8988T (cell line): ENCODE data around the gene SLC6A6.

ENCODE experiments used
- DNase-seq: peaks from one replicate; pipeline ENCODE4 v3.0.0; 2011

Gene SLC6A6

DNA sequence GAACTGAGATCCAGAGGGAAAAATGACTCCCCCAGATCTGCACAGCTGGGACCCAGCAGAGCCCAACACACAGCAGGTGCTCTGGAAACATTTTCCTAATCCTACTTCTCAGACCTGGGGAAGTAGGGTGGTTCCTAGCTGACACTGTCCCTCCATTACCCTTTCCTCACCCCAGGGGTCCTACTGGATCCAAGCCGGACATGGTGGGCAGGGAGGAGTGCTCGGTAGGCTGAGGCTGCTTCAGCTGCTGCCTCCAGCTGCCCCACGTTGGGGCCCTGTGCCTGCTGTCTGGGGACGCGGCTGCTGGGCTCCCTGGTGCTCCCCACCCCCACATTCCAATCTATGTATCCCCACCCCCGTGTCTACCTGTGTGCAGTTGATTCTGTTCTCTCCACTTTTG, 29.8 kb upstream of the SLC6A6 start:
- no peak for DNase-seq

DNA sequence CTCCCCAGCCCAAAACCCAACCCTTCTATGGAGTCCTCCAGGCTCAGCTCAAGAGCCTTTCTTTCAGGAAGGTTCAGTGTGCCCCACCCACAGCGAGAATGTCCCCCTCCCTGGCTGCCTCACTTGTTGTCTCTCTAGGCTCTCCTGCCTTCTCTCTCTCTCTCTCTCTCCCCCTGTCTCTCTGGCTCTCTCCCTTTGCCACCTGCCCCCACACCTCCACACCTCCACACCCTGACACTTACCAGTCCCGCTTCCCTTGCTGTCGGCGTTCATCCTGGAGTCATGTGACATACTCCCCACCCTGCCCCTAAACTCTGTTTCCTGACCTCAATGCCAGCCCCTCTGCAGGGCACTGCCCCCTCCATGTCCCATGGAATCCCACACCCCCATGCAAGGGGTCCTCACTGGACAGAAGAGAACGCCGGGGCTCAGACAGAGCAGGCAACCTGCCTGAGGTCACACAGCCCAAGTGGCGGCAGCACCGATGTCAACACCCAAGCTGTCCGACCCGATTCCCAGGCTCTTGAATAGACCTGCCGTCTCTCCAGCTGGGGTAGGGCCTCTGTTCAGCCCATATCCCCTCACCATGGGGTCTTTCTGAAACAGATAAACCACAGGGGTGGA, 28.5 kb upstream of the SLC6A6 start:
- DNase-seq: no peak

DNA sequence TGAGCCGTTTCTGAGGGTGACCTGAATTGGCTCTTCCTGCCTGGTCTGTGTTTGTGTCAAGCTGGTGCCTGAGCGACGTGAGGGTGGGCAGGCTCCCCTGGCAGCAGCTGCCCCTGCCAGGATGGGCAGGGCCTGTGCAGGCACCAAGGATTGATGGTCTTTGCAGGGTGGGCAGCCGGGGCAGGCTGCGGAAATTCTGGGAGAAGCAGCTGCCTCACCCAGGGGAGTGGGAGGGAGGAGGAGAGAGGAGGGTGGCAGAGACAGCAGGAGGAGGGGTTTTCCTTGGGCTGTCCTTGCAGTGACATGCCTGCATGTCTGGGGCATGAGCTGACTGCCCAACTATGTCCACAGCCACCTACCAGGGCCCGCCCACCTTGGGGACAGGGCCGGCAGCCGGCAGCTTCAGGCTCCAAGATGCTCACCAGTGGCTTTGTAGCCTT, 27.9 kb upstream of the SLC6A6 start:
- no peak for DNase-seq

DNA sequence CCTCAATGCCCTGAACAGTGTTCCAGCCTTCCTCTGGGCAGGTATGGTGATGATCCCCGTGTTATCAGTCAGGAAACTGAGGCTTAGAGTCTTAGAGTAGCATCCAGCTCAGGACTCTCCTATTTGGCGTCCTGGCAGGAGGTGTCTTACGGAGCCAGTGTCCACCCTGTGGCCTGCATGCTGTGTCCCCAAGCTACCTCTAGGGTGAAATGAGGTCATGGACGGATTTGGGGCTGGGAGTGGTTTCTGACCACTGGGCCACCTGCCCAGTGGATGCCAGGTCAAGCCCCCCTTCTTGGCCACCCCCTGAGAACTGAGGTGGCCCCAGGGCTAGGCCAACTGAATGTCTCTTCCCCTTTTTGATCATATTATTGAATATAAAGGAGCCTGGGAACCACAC, 27.2 kb upstream of the SLC6A6 start:
- no peak for DNase-seq

DNA sequence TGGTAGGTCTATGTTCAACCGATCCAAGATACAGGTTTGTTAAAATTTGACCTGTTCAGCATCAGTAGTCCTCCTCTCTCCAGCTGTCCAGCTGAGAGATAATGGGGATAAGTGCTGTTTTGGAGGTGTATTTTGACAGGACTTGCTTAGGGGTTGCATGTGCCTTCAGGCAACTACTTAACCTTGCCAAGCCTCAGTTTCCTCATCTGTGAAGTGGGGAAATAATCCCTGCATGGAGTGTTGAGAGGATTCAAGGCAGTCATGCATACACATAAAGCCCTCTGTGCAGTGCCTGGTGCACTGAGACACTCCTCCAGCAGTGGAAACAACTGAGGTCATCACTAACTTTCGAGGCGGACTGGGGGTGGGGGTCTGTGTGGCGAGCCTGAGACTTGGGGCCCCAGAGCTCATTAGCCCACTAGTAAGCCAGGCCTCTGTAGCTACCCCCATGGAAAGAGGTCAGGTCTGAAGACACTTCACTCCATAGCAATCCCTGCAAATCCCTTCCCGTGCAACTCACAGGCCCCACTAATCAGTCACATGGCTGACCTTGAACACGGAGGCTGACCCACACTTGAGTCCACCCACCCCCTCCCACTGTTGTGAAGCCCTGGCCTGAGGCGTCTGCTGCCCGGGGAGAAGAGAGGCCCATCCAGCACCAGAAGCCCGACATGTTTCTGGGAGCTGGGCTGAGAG, 25.9 kb upstream of the SLC6A6 start:
- DNase-seq: no peak

DNA sequence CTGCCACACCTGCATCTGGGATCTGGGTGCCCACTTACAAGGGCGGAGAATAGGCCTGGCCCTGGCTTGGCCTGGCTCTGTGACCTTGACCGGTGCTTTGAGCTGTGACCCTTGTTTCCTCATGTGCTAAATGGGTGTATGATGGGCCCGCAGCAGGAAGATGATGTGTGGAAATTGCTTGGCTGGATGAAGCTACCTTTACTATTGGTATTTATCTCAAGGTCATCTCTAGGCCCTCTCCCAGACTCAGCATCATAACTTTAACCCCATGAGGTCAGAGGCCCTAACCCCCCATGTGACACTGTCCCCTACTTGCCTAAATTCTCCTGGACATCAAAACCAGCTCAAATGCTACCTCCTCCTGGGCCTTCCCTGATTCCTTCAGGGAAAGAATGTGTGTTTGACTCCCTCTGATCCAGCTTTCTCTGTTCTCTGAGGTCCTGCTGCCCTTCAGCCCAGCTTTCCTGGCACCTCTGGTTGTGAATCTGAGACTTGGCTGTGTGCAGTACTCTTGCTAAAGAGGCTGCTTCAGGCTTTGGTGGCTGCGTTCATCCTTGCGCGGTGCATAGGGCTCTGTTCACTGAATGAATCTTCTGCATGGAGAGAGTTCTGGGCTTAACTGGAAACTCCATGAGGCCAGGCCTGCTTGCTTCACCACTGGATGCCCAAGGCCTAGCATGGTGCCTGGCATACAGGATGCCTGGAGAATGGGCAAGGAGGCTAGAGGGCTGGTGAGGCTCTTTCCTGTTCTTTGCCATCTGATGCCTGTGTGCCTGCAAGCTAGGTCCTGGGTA, 25.2 kb upstream of the SLC6A6 start:
- no peak for DNase-seq

DNA sequence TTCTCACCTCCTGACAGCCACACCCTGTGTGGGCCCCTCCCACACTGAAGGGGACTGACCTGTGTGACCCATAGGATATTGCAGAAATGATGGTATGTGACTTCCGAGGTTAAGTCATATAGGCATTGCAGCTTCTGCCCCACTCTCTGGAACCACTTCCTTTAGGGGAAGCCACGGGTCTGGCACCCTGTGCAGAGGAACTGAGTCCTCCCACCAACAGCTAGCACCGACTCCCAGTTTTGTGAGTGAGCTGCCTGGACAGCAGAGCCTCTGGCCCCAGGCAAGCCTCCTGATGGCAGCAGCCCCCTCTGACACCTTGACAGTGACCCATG, 24.6 kb upstream of the SLC6A6 start:
- no peak for DNase-seq

DNA sequence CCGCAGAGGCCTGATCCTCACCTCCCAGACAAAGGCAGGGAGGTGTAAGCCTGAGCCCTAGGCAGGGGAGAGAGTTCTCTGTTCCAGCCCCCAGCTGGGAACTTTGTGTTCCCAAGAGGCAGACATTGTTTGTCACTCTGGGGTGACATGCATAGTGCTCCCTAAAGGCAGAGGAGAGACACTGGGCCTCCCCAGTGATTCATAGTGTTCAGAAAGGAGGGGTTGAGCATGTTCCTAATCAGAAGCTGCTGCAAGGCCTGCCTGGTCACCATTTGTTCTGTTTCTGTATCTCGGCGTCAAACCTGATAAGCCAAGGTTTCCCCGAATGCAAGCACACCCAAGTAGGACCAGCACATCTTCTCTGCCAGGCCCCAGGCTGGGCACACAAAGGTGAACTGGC, 24.0 kb upstream of the SLC6A6 start:
- no peak for DNase-seq

DNA sequence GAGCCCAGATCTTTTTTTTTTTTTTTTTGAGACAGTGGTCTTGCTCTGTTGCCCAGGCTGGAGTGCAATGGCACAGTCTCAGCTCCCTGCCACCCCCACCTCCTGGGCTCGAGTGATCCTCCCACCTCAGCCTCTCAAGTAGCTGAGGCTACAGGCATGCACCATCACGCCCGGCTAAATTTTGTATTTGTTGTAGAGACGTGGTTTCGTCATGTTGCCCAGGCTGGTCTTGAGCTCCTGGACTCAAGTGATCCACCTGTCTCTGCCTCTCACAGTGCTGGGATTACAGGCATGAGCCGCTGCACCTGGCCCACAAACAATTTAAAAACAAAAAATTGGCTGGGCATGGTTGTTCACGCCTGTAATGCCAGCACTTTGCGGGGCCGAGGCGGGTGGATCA, 22.6 kb upstream of the SLC6A6 start:
- no peak for DNase-seq

DNA sequence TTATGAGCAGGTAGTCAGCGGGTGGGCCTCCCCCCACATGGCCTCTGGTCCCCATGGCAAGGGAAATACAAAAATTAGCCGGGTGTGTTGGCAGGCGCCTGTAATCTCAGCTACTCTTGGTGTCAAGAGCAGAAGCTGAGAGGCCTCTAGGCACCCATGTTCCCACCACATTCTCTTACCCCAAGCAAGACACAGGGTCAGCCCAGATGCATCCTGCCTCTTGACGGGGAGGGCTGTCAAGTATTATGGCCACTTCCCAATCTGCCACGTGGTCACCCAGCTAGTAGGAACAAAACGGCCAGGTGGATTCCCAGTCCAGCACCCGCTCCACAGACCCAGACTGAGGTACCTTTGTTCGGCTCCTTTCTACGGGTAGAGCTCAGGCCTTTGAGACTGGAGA, 16.2 kb upstream of the SLC6A6 start:
- DNase-seq: no peak

DNA sequence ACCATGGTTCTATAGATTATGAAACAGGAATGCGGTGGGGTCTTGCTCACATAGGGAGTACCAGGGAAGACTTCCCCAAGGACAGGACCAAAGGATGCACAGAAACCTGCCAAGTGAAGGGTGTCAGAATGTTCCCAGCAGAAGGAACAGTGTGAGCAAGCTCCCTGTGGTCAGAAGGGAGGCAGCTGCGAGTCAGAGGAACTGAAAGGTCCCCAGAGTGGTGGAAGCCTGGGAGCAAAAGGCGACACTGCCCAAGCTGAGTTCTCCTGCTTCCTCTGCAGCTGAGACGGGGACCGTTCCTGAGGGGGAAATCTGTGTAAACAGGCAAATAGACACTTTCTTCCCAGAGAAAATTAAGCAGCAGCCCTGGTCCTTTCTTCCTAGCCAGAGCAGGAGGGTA, 14.2 kb upstream of the SLC6A6 start:
- no peak for DNase-seq

DNA sequence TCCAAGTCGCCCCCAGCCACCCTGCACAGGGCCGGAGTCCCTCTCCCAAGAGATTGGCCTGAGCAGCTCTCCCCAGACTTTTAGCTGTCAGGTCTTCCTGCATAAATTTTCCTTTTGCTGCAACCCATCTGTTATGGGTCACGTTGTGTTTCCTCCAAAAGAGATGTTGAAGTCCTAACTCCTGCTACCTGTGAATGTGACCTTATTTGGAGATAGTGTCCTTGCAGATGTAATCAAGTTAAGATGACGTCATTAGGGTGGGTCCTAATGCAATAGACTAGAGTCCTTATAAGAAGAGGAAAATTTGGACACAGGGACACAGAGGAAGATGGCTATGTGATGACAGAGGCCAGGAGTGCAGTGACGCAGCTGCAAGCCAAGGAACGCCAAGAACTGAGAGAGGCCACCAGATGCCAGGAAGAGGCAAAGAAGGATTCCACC, 13.2 kb upstream of the SLC6A6 start:
- no peak for DNase-seq

DNA sequence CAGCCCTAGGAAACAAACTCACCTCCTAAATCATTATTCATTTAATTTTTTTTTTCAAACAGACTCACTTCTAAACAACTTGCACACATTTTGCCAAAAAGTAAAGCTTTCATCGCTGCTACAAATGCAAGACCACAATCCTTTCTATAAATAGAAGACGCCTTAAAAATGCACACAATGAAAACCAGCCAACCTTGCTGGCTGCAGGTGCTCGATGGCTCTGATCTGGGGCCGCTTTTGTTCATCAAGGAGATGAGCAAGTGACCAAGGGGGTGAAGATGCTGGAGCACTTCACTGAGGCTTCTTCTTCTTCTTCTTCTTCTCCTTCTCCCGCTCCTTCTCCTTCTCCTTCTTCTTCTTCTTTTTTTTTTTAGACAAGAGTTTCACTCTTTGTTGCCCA, 12.7 kb upstream of the SLC6A6 start:
- DNase-seq: no peak

DNA sequence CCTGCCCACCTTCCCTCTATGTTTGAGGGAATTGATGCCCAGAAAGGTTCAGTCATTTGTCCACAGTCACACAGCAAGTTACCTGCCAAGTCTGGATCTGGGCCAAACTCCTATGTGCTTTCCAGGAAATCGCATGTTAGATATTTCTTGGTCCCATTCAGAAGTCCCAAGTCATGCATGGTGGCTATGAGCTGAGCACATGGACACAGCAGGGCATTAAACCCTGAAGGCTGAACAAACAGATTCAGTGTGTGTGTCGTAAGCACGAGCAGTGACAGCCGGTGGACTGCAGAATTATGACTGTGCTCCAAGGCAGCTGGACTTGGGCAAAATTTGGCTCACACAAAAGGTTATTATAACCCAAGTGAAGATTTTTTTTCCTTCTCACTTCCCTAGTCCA, 11.4 kb upstream of the SLC6A6 start:
- DNase-seq: no peak

DNA sequence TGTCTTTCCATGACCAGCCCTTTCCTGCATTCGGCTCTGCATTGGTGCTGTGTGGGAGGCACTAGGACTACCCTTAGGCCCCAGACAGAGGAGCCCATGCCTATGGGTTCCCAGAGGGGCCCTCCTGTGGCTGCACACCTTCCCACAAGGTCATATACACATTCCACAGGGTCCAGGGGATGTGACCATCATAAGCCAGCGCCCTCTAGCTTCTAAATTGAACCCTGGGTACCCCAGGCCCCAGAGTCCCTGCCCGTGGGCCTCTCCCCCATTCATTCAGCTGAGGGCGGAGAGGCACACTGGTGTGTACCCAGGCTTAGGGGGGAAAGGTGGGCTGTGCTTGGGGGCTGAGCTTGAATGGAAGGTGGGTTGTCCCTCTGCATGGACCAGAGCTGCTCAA, 10.2 kb upstream of the SLC6A6 start:
- no peak for DNase-seq

DNA sequence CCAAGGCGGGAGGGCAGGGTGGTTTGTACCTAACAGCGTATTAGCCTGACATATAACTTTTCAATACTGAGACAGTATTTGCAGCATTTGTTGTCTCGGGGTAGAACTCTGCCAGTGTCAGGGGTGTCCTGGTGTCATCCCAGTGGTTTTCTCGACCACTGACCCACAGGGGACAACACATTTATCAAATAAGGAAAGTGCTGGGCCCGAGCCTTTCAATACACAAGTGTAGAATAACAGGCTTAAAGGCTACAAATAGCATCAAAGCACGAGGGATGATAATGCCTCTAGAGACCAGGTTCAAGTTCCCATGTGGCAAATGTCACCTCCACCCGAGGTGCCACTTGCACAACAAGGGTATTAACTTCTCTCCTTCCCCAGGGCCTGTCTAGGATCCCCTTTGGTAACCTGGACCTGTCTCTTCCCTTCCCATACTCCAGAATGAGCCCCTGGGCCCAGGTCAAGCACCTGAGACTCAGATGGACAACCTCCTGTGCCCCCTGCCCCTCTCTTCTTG, 9.5 kb upstream of the SLC6A6 start:
- no peak for DNase-seq

DNA sequence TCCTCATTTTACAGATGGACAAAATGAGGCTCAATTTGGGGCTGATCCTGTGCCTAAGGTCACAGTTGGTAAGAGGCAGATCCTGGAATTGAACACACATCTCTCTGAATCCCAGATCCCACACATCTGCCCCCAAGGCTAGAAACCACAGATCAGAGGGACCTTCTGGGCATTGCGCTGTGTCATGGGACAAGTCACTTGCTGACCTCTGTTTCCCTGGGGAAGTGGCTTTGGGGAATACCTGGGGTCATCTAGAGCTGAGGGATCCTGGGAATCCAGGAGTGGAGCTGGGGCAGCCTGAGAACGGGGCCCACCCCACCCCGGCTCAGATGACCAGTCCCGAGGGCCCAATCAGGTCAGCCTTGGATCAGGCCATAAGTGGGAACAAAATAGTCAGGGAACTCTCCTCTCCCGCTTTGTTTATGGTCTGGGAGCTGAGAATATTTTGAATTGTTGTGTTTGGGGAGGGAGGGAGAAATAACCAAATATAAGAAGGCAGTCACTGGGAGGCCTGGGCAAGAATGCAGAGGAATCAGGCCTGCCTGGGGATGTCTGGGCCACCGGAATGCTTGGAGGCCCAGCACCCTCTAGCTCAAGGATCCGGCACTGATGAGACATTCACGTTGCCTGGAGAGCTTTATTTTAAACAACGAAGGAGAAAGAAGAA, 8.8 kb upstream of the SLC6A6 start:
- DNase-seq: no peak

DNA sequence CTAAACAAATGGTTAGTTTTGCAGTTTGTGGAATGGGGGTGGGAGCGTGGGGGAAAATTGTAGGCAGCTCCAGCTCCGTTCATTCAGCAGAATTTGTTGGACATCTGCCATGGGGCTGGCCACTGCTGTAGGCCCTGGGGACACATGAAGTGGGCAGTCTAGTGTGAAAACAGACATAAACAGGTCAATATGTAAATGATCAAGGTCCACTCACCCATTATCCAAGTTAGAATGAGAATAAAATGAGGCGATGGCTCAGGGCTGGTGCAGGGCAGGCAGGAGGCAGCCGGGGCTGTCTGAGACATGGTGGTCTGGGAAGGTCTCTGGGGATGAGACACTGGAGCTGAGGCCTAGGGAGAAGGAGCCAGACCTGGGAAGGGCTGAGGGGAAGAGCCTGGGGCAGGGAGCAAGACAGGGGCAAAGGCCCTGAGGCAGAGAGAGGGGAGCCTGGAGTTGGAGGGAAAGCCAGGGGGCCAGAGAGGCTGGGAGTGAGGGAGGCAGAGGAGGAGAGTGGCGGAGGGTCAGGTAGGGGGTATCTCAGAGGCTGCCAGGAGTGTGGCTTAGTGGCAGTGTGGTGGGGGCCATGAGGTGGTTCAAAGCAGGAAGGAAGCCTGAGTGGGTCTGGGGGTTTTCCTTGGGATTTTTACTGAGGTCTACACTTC, 6.2 kb upstream of the SLC6A6 start:
- DNase-seq: no peak

DNA sequence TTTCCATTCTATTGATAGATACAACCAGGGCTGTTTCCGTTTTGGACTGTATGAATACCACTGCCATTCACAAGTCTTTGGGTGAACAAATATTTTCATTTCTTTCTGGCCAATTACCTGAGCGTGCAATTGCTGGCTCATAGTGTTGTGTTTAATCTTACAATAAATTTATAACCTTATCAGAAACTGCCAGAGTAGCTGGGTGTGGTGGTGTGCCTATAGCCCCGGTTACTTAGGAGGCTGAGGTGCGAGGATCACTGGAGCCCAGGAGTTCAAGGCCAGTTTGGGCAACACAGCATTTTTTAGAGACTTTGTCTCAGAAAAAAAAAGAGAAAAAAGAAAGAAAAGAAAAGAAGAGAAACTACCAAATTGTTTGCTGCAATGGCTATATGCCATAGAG, 5.4 kb upstream of the SLC6A6 start:
- no peak for DNase-seq

DNA sequence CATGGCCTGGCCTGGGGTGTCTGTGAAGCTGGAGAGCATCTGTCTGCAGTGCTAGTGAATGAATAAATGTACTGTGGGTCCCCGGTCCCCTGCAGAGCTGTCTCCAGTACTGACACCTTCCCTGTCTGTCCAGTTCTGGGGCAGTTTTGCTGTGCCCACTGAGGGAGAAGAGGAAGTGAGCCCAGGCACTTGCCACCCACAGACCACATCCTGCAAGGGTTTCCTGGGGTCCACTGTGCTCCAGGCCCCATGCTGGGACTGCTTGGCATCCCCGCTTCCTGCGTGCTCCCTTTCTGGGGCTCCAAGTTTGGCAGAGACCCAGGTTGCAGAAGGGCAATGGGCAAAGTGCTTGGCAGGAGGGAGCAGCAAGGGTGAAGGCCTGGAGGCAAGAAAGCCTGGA, 4.9 kb upstream of the SLC6A6 start:
- no peak for DNase-seq

DNA sequence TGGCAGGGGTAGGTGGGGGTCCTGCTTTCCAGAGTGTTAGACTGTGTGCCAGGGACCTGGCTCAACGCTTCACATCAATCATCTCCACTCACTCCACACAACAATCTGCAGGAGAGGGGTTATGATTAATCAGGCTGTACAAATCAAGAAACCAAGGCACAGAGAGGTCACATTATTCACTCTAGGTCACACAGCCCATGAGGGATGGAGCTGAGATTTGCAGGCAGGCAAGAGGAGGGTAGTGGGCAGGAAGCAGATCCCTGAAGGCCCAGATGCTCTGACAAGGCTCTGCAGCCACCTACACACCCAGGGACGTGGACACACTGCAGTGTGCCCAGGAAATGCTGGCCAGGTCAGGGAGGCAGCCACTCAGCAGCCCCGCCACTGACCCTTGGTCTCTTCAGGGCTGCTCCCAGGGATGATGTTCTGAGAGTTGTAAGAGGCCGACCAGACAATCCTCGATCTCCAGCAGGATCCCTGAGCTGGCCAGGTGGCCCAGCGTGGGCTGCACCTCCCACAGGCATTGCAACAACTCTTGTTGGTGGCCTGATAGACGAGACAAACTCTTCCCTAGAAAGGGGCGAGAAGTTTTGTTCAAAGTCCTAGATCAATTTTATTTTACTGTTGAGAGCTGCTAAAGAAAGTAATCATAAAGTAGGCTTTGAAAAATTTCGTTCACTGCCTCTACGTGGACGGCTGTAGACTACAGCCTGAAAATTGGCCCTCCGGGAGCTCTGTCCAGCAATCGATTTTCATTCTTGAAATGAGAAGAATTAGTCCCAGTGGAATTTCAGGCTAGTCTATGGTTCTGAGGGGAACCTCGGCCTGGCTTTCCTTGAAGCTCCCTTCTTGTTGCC, 4.2 kb upstream of the SLC6A6 start:
- DNase-seq: no peak

DNA sequence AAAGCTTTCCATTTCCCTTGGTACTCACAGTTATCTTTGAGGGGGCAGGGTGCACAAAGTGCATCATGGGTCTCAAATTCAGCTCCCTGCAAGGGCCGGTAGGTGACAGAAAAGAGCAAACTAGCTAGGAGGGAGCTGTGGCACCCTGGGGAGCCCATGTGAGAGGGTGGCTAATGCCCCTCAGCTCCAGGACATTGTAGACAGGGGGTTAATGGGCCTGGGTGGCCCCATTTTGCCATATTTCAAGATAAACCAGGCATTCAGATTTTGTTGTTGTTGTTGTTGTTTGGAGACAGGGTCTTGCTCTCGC, 3.7 kb upstream of the SLC6A6 start:
- DNase-seq: peak; percentile 71
